Activated T-helper 1 cell treated with anti-CD3 and anti-CD28 coated beads, Interleukin-12 subunit alpha, Interleukin-12 subunit beta, Interleukin-2, Interleukin-4 antibody, amounts not matched to agents 30 ng/mL and 10 ng/mL and 1 ng/mL, durations not matched to agents 14 hours and 24 hours and 36 hours (primary cell): ENCODE data around the gene IL22RA2. TPM values are rescaled to one million over a fixed set of nuclear protein-coding genes. Genes with fewer than 3 reads are reported as not detected.

ENCODE experiments used
- DNase-seq: peaks from one replicate; pipeline ENCODE4 v3.0.0; 2021; ENCODE audit warnings: low spot score
- H3K27ac Mint-ChIP-seq: one replicate; pipeline ENCODE4 v1.8.0; 2021; ENCODE audit warnings: mild to moderate bottlenecking, mixed read lengths
- H3K27me3 Mint-ChIP-seq: one replicate; pipeline ENCODE4 v1.8.0; 2022; ENCODE audit warnings: mild to moderate bottlenecking, moderate library complexity, mixed read lengths; ENCODE audit not compliant: insufficient read depth
- H3K36me3 Mint-ChIP-seq: one replicate; pipeline ENCODE4 v1.8.0; 2021; ENCODE audit warnings: low read depth, mixed read lengths
- H3K4me1 Mint-ChIP-seq: one replicate; pipeline ENCODE4 v1.8.0; 2021; ENCODE audit warnings: low read depth, mixed read lengths
- H3K4me3 Mint-ChIP-seq: one replicate; pipeline ENCODE4 v1.8.0; 2021; ENCODE audit warnings: mild to moderate bottlenecking, moderate library complexity, mixed read lengths
- H3K9me3 Mint-ChIP-seq: one replicate; pipeline ENCODE4 v1.8.0; 2021; ENCODE audit warnings: mixed read lengths
- intact Hi-C: fragments of 100-400 bp; cut with micrococcal nuclease; formaldehyde crosslinking; loops from one replicate; pipeline ENCODE4 v1.15.1; 2024
- total RNA-seq: library from RNA; stranded (reverse); gene quantifications from 2 replicates; pipeline ENCODE4 v1.2.3, GENCODE V29; 2022

IL22RA2 gene
- total RNA-seq, 1 donor from 2014 or later, result not detected

DNA sequence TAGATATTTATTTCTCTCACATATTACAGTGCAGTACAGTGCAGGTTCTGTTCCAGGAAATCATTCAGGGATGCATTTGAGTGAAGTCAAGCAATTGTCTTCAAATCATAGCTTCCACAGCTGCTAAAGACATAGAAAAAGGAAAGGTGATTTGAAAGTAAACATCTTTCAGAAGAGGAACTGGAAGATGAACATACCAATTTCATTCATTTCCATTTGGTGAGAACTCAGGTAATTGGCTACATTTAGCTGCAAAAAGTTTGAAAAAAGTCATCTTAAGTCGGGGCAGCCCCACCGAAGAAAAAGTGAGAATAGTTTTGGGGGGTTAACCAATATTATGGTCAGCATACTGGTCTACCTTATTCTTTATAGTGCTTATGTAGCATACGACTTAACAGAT, 67.3 kb downstream of the IL22RA2 start:
- Mint-ChIP-seq H3K27ac (no peak overlapping the region), H3K27me3 (peaks cover 3% of the 10 kb centered on the region), H3K4me1 (peaks cover 34% of the 10 kb centered on the region), H3K4me3 (no peak overlapping the region), H3K9me3 (peaks cover 51% of the 10 kb centered on the region), H3K36me3 (peaks cover 15% of the 10 kb centered on the region)
- DNase-seq, result no peak
- intact Hi-C loops, result no loop called here

DNA sequence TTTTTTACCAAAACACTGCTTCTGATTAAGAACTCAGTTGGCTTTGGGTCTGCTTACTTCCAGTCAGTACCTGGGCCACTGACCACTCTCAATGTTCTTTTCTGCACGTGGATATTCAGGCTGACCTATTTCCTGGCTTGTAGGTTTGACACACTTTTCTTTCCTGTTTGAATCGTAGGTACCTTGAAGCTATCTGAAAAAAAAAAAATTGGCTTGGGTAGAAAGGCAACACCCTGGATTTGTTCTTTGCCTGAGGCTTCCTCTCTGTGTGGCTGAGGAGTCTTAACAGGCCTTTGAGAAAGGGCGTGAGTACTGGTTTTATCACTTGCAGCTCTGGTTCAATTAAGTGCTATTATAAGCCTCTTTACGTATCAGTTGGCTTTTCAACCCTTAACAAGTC, 68.1 kb downstream of the IL22RA2 start:
- Mint-ChIP-seq H3K4me3 (peak overlapping the region; percentile 9), H3K27ac (no peak overlapping the region), H3K36me3 (peaks cover 15% of the 10 kb centered on the region), H3K9me3 (peaks cover 54% of the 10 kb centered on the region), H3K27me3 (peaks cover 3% of the 10 kb centered on the region), H3K4me1 (peaks cover 41% of the 10 kb centered on the region)
- no peak for DNase-seq
- intact Hi-C loops, result no loop called here

DNA sequence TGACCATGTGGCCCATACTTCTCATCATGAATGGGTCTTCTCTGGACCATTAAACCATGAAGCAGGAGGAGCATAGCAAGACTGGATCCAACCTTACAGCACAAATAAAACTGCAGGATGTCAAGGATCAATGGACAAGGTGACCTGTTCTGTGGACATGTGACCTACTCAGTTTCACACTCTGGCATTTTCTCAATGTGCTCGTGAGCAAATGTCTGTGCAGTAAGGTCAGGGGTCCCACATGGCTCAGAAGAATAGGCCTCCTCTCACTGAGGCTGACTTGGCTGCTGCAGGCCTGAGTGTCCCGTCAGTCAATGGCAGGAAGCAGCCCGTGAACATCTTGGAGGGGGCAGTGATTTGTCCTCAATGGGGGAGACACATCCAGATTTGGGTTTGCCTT, 68.5 kb downstream of the IL22RA2 start:
- Mint-ChIP-seq H3K36me3 (peaks cover 15% of the 10 kb centered on the region), H3K9me3 (peaks cover 54% of the 10 kb centered on the region), H3K4me3 (peak overlapping the region; percentile 2), H3K4me1 (peaks cover 46% of the 10 kb centered on the region), H3K27me3 (peaks cover 3% of the 10 kb centered on the region), H3K27ac (no peak overlapping the region)
- intact Hi-C loops, result no loop called here
- no peak for DNase-seq

DNA sequence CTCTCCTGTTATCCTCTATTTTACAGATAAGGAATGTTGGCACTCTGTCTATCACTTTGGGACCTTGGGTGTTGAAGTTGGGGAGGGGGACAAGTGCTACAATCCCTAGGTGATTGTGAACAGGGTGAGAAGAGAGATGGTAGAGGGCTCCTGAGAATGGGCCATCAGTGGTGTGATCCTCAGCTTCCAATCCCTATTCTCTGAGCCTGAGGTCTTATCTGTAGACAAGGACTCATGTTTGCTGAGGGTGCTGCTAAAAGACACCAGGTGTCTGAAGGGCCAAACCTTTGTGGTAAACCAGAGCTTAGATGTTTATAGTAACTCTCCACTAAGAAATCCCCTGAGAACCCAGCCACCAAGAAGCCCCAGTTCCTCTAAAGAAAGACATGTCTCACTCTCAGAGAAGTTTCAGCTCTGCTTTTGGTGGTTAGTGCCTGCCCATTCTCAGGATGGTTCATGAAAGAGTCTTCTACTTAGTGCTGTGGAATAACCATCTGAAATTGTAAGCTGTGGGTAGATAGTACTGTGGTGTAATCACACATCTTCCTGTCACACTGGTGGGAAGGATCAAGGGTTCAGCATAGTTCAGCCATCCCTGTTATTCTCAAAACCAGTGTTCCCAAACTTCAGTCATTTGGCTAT, 70.5 kb downstream of the IL22RA2 start:
- H3K4me1 Mint-ChIP-seq, result peaks cover 56% of the 10 kb centered on the region
- peak; percentile 57 for DNase-seq
- H3K27ac Mint-ChIP-seq, result peak overlapping the region; percentile 79
- peak overlapping the region; percentile 43 for H3K4me3 Mint-ChIP-seq
- H3K36me3 Mint-ChIP-seq, result peaks cover 17% of the 10 kb centered on the region
- H3K27me3 Mint-ChIP-seq, result no peaks in the 10 kb centered on the region
- intact Hi-C loops, result loop anchor here (1.0 to 2.0 kb wide), 5 partner anchors 8 to 574 kb away; partner anchors contain the start of gene IFNGR1
- peaks cover 43% of the 10 kb centered on the region for H3K9me3 Mint-ChIP-seq

- Mint-ChIP-seq H3K4me3 (peak overlapping the region; percentile 43), H3K27me3 (no peaks in the 10 kb centered on the region), H3K27ac (peak overlapping the region; percentile 79), H3K4me1 (peaks cover 63% of the 10 kb centered on the region), H3K9me3 (peaks cover 38% of the 10 kb centered on the region), H3K36me3 (peaks cover 15% of the 10 kb centered on the region)
- intact Hi-C loops, result loop anchor here (2.0 kb wide), 1 partner anchor 117 kb away; the partner anchor contains the start of gene IFNGR1
- DNase-seq, result no peak
These were observed 71.2 kb downstream of the IL22RA2 start for GRCh38 chr6:137102050-137102848.

GRCh38 chr6:137099689-137100403, 73.6 kb downstream of the IL22RA2 start:
- intact Hi-C loops, result loop anchor here (10.0 kb wide), 2 partner anchors 715 to 875 kb away; no protein-coding TSS in a partner anchor
- no peak for DNase-seq
- H3K36me3 Mint-ChIP-seq, result peaks cover 12% of the 10 kb centered on the region
- H3K9me3 Mint-ChIP-seq, result peaks cover 28% of the 10 kb centered on the region
- no peak overlapping the region for H3K4me3 Mint-ChIP-seq
- H3K27ac Mint-ChIP-seq, result no peak overlapping the region
- H3K4me1 Mint-ChIP-seq, result peaks cover 74% of the 10 kb centered on the region
- no peaks in the 10 kb centered on the region for H3K27me3 Mint-ChIP-seq

- no peak overlapping the region for H3K27ac Mint-ChIP-seq
- DNase-seq, result no peak
- H3K4me3 Mint-ChIP-seq, result no peak overlapping the region
- H3K9me3 Mint-ChIP-seq, result peaks cover 14% of the 10 kb centered on the region
- H3K36me3 Mint-ChIP-seq, result peaks cover 4% of the 10 kb centered on the region
- intact Hi-C loops, result loop anchor here (10.0 kb wide), 2 partner anchors 717 to 877 kb away; no protein-coding TSS in a partner anchor
- H3K4me1 Mint-ChIP-seq, result peaks cover 80% of the 10 kb centered on the region
- H3K27me3 Mint-ChIP-seq, result no peaks in the 10 kb centered on the region
These were observed 75.9 kb downstream of the IL22RA2 start for GRCh38 chr6:137097526-137097925.

- peaks cover 10% of the 10 kb centered on the region for H3K9me3 Mint-ChIP-seq
- peaks cover 75% of the 10 kb centered on the region for H3K4me1 Mint-ChIP-seq
- no peak for DNase-seq
- no peak overlapping the region for H3K4me3 Mint-ChIP-seq
- H3K36me3 Mint-ChIP-seq, result peaks cover 2% of the 10 kb centered on the region
- no peaks in the 10 kb centered on the region for H3K27me3 Mint-ChIP-seq
- H3K27ac Mint-ChIP-seq, result no peak overlapping the region
- intact Hi-C loops, result loop anchor here (10.0 kb wide), 2 partner anchors 718 to 878 kb away; no protein-coding TSS in a partner anchor
These were observed 76.4 kb downstream of the IL22RA2 start for GRCh38 chr6:137097057-137097456.

DNA sequence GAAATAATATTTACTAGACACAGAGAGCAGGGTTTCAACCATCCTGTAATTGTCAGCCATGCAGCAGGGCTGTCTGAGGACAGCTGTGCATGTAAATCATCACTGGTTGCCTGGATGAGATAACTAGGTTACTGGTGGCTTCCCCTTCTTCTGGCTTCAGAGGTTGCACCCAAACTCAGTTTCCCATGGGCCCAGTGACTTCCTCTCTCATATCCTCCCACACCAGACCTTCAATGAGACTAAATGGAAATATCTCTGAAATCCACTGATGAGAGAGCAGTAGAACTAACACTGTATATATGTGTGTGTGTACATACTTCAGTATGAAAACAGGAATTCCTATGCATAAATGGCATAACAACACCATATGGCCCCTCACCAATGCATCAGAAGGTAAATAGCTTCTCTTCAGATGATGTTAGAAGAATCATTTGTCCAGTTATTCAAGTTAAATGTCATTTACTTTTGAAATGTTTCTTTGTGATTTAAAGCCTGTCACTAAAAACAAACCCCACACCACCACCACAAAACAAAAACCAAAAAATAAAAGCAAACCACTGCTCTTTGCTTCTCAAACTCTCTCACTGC, 77.7 kb downstream of the IL22RA2 start:
- peak overlapping the region; percentile 19 for H3K4me3 Mint-ChIP-seq
- H3K4me1 Mint-ChIP-seq, result peaks cover 68% of the 10 kb centered on the region
- peaks cover 2% of the 10 kb centered on the region for H3K36me3 Mint-ChIP-seq

GRCh38 chr6:137095093-137095492, 78.4 kb downstream of the IL22RA2 start:
- no peak overlapping the region for H3K27ac Mint-ChIP-seq

More for the DNA sequence above, 77.7 kb downstream of the IL22RA2 start:
- no peaks in the 10 kb centered on the region for H3K27me3 Mint-ChIP-seq
- peak overlapping the region; percentile 19 for H3K27ac Mint-ChIP-seq
- intact Hi-C loops, result loop anchor here (1.0 to 10.0 kb wide), 6 partner anchors 8 to 1013 kb away; no protein-coding TSS in a partner anchor
- H3K9me3 Mint-ChIP-seq, result no peaks in the 10 kb centered on the region
- DNase-seq, result peak; percentile 20

GRCh38 chr6:137094411-137095008, 78.9 kb downstream of the IL22RA2 start:
- DNase-seq, result peak; percentile 38
- no peak overlapping the region for H3K27ac Mint-ChIP-seq
- H3K27me3 Mint-ChIP-seq, result no peaks in the 10 kb centered on the region
- no peaks in the 10 kb centered on the region for H3K9me3 Mint-ChIP-seq
- no peak overlapping the region for H3K4me3 Mint-ChIP-seq
- peaks cover 57% of the 10 kb centered on the region for H3K4me1 Mint-ChIP-seq
- H3K36me3 Mint-ChIP-seq, result no peaks in the 10 kb centered on the region
- intact Hi-C loops, result loop anchor here (1.0 to 10.0 kb wide), 16 partner anchors 9 to 1014 kb away; no protein-coding TSS in a partner anchor

More at GRCh38 chr6:137095093-137095492, 78.4 kb downstream of the IL22RA2 start:
- Mint-ChIP-seq H3K4me1 (peaks cover 63% of the 10 kb centered on the region), H3K27me3 (no peaks in the 10 kb centered on the region), H3K4me3 (no peak overlapping the region), H3K36me3 (peaks cover 2% of the 10 kb centered on the region), H3K9me3 (no peaks in the 10 kb centered on the region)
- DNase-seq, result no peak
- intact Hi-C loops, result loop anchor here (1.0 to 10.0 kb wide), 6 partner anchors 8 to 1014 kb away; no protein-coding TSS in a partner anchor
